GM18951 (cell line): ENCODE measurements around the gene CLEC16A.

Experiments used
- POLR2A ChIP-seq: IDR thresholded peaks from 4 replicates; pipeline ENCODE4 v1.6.1; 2011; ENCODE audit warnings: mild to moderate bottlenecking; ENCODE audit not compliant: insufficient read length, insufficient read depth; ENCODE audit errors: extremely low read depth
- in situ Hi-C: fragments of 300-500 bp; cut with MboI; formaldehyde crosslinking; loops from one replicate; pipeline ENCODE4 v1.12.0; 2022; ENCODE audit warnings: low sequenced_read_pairs, mixed read lengths, inconsistent platforms; ENCODE audit not compliant: unreplicated experiment

Gene CLEC16A

GRCh38 chr16:11182411-11182810 lies 238.0 kb downstream of the CLEC16A start:
- no peak for TF ChIP-seq POLR2A
- in situ Hi-C loops = no loop called here

GRCh38 chr16:11183035-11183812 lies 238.9 kb downstream of the CLEC16A start:
- in situ Hi-C loops = no loop called here
- peak; percentile 2 for TF ChIP-seq POLR2A

GRCh38 chr16:11183951-11184350 lies 239.6 kb downstream of the CLEC16A start:
- TF ChIP-seq POLR2A = no peak
- in situ Hi-C loops = no loop called here

- in situ Hi-C loops = no loop called here
- TF ChIP-seq POLR2A = no peak
Measured at GRCh38 chr16:11187522-11188023, 243.2 kb downstream of the CLEC16A start.

- in situ Hi-C loops = no loop called here
- TF ChIP-seq POLR2A = no peak
Measured at GRCh38 chr16:11188801-11189740, 244.7 kb downstream of the CLEC16A start.

GRCh38 chr16:11190588-11191560 lies 246.5 kb downstream of the CLEC16A start:
- TF ChIP-seq POLR2A = no peak
- in situ Hi-C loops = no loop called here

GRCh38 chr16:11191665-11192064 lies 247.3 kb downstream of the CLEC16A start:
- in situ Hi-C loops = no loop called here
- no peak for TF ChIP-seq POLR2A

GRCh38 chr16:11193494-11193893 lies 249.1 kb downstream of the CLEC16A start:
- in situ Hi-C loops = no loop called here
- no peak for TF ChIP-seq POLR2A

- TF ChIP-seq POLR2A = no peak
- in situ Hi-C loops = no loop called here
Measured at GRCh38 chr16:11194913-11195312, 250.5 kb downstream of the CLEC16A start.

- no peak for TF ChIP-seq POLR2A
- in situ Hi-C loops = no loop called here
Measured at GRCh38 chr16:11196286-11196828, 252.0 kb downstream of the CLEC16A start.

- TF ChIP-seq POLR2A = no peak
- in situ Hi-C loops = no loop called here
Measured at GRCh38 chr16:11198375-11198774, 254.0 kb downstream of the CLEC16A start.

GRCh38 chr16:11198828-11199227 lies 254.5 kb downstream of the CLEC16A start:
- in situ Hi-C loops = no loop called here
- no peak for TF ChIP-seq POLR2A

GRCh38 chr16:11200592-11200991 lies 256.2 kb downstream of the CLEC16A start:
- in situ Hi-C loops = no loop called here
- no peak for TF ChIP-seq POLR2A
